GM12801 (cell line): Measurements from ENCODE around the gene PTGDR2.

Source experiments
- CTCF ChIP-seq: IDR thresholded peaks from one replicate; pipeline ENCODE4 v1.5.1; 2011; ENCODE audit warnings: control low read depth; ENCODE audit not compliant: insufficient read length; ENCODE audit errors: extremely low read depth

The PTGDR2 gene

GRCh38 chr11:60831501-60832079 is 24.2 kb downstream of the PTGDR2 start:
- no peak for TF ChIP-seq CTCF

DNA sequence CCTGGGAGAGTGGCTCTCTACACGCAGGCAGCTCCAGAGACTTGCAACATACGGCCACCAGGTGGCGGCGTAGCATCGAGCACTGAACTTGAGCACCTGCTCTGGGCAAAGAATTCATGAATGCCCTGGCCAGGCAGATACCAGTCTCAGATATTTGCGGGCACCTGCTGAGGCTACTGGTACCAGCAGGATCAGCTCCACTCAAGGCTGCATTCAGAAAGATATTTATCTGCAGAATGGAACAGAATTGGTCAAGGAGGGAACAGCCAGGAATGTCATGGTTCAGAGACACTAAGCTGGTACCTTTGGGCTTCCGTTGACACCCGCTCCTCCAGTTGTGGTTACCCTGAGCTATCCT is 24.6 kb downstream of the PTGDR2 start:
- TF ChIP-seq CTCF = no peak

GRCh38 chr11:60830478-60831142 is 25.1 kb downstream of the PTGDR2 start:
- no peak for TF ChIP-seq CTCF

GRCh38 chr11:60825790-60826189 is 30.0 kb downstream of the PTGDR2 start:
- TF ChIP-seq CTCF = no peak

DNA sequence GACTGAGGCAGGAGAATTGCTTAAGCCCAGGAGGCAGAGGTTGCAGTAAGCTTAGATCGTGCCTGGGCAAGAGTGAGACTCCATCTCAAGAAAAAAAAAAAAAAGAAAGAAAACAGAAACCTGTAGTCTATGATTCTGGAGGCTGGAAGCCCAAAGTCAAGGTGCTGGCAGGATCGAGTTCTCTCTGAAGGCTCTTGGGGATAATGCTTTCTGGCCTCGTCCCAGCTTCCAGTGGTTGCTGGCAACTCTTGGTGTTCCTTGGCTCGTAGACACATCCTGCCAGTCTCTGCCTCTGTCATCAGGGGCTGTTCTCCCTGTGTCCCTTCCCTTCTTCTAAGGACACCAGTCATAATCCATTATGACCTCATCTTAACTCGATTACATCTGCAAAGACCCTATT is 30.6 kb downstream of the PTGDR2 start:
- TF ChIP-seq CTCF = no peak

DNA sequence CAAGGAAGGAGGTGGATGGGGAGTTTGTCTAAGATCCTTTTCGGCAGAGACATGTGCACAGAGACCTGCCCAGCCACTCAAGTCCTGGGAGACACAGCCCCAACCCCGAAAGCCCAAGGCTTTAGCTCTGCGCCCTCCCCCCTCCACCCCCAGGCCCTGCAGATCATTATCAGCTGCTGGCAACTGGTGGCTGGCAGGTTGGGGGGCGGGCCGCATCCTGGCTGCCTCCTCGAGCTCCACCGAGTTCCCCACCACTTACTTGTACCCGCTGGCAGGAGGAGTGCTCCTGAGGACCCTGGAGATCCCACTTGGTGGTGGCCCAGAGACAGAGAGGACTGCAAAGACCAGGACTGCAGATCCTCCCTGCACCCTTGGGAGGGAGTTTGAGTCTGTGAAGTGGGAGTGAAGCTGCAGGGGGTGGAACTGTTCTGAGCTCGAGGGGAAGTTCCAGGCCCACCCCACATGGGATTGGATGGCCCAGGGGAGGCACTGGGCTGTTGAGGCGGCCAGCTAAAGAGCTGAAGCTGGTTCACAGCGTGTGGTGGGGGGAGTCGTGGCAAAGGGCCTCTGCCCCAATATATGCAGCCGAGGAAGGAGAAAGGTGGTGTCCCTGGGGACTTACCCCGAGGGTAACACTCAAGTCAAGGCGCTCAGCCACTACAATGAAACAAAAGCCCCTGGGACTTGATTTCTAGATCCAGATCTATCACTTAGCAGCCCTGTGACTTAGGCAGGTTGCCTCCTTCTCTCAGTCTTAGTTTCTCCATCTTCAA is 33.7 kb downstream of the PTGDR2 start:
- no peak for TF ChIP-seq CTCF

- no peak for TF ChIP-seq CTCF
These were observed 37.7 kb downstream of the PTGDR2 start for GRCh38 chr11:60818057-60818456.
